ENCODE measurements around the gene TMEFF1.

Gene TMEFF1

GRCh38 chr9:100557053-100557452 lies 84.1 kb downstream of the TMEFF1 start:
- Histone ChIP-seq H3K36me3 (ENCODE audit: low read depth) (no peaks in the 10 kb centered on the region), H3K27me3 (ENCODE audit: insufficient read depth, poor library complexity, severe bottlenecking) (no peaks in the 10 kb centered on the region), H3K27ac (ENCODE audit: poor library complexity, severe bottlenecking) (no peak overlapping the region), H3K4me3 (ENCODE audit: severe bottlenecking) (no peak overlapping the region), H3K9me3 (ENCODE audit: severe bottlenecking) (no peaks in the 10 kb centered on the region), H3K4me1 (ENCODE audit: insufficient read depth, poor library complexity, severe bottlenecking) (no peaks in the 10 kb centered on the region)
- ATAC-seq (ENCODE audit: low read depth): no peak
- no peak for DNase-seq (ENCODE audit: low spot score)
- TF ChIP-seq, protein P1, sequence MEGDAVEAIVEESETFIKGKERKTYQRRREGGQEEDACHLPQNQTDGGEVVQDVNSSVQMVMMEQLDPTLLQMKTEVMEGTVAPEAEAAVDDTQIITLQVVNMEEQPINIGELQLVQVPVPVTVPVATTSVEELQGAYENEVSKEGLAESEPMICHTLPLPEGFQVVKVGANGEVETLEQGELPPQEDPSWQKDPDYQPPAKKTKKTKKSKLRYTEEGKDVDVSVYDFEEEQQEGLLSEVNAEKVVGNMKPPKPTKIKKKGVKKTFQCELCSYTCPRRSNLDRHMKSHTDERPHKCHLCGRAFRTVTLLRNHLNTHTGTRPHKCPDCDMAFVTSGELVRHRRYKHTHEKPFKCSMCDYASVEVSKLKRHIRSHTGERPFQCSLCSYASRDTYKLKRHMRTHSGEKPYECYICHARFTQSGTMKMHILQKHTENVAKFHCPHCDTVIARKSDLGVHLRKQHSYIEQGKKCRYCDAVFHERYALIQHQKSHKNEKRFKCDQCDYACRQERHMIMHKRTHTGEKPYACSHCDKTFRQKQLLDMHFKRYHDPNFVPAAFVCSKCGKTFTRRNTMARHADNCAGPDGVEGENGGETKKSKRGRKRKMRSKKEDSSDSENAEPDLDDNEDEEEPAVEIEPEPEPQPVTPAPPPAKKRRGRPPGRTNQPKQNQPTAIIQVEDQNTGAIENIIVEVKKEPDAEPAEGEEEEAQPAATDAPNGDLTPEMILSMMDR (IDR thresholded peaks at IDR 0.05; ENCODE audit: poor library complexity, severe bottlenecking): no peak

- Histone ChIP-seq H3K4me3 (ENCODE audit: severe bottlenecking) (no peak overlapping the region), H3K27ac (ENCODE audit: poor library complexity, severe bottlenecking) (no peak overlapping the region), H3K36me3 (ENCODE audit: low read depth) (no peaks in the 10 kb centered on the region), H3K9me3 (ENCODE audit: severe bottlenecking) (no peaks in the 10 kb centered on the region), H3K27me3 (ENCODE audit: insufficient read depth, poor library complexity, severe bottlenecking) (no peaks in the 10 kb centered on the region), H3K4me1 (ENCODE audit: insufficient read depth, poor library complexity, severe bottlenecking) (no peaks in the 10 kb centered on the region)
- TF ChIP-seq, protein P1 (IDR thresholded peaks at IDR 0.05; ENCODE audit: poor library complexity, severe bottlenecking): no peak
- DNase-seq (ENCODE audit: low spot score): no peak
- ATAC-seq (ENCODE audit: low read depth): no peak
These were observed 88.3 kb downstream of the TMEFF1 start for GRCh38 chr9:100561256-100561655.

- DNase-seq (ENCODE audit: low spot score): no peak
- Histone ChIP-seq H3K4me1 (ENCODE audit: insufficient read depth, poor library complexity, severe bottlenecking) (no peaks in the 10 kb centered on the region), H3K4me3 (ENCODE audit: severe bottlenecking) (no peak overlapping the region), H3K27ac (ENCODE audit: poor library complexity, severe bottlenecking) (no peak overlapping the region), H3K9me3 (ENCODE audit: severe bottlenecking) (no peaks in the 10 kb centered on the region), H3K36me3 (ENCODE audit: low read depth) (no peaks in the 10 kb centered on the region), H3K27me3 (ENCODE audit: insufficient read depth, poor library complexity, severe bottlenecking) (no peaks in the 10 kb centered on the region)
- TF ChIP-seq, protein P1 (IDR thresholded peaks at IDR 0.05; ENCODE audit: poor library complexity, severe bottlenecking): no peak
- no peak for ATAC-seq (ENCODE audit: low read depth)
These were observed 94.9 kb downstream of the TMEFF1 start for GRCh38 chr9:100567856-100568255.

DNA sequence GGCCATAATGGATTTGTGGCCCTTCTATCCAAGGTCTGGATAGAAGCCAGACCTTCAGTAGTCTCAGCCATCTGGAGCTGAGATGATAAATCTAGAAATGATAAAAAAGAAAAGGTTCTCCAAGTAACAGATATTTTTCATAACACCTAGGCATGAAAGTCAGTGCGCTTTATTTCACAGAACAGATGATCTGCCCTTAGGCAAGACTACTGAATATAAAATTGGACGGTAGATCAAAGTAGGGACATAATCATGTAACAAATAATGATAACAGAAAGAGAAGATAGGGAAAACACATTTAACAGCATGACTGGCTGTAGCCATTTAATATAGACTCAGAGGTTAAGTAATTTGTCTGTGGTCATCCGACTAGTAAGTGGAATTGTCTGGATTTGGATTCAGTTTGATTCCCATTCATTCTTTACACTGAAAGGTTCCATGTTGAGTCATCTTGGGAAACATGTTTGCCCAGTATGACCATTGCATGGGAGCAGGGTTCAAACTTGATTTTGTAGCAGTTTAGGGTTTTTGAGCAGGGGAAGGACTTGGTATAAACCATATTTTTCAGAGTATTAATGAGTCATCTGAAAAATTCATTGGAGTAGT lies 100.8 kb downstream of the TMEFF1 start:
- TF ChIP-seq, protein P1 (IDR thresholded peaks at IDR 0.05; ENCODE audit: poor library complexity, severe bottlenecking): no peak
- Histone ChIP-seq H3K36me3 (ENCODE audit: low read depth) (no peaks in the 10 kb centered on the region), H3K9me3 (ENCODE audit: severe bottlenecking) (no peaks in the 10 kb centered on the region), H3K4me1 (ENCODE audit: insufficient read depth, poor library complexity, severe bottlenecking) (no peaks in the 10 kb centered on the region), H3K27ac (ENCODE audit: poor library complexity, severe bottlenecking) (no peak overlapping the region), H3K4me3 (ENCODE audit: severe bottlenecking) (no peak overlapping the region), H3K27me3 (ENCODE audit: insufficient read depth, poor library complexity, severe bottlenecking) (no peaks in the 10 kb centered on the region)
- DNase-seq (ENCODE audit: low spot score) (no peak), ATAC-seq (ENCODE audit: low read depth) (no peak)

DNA sequence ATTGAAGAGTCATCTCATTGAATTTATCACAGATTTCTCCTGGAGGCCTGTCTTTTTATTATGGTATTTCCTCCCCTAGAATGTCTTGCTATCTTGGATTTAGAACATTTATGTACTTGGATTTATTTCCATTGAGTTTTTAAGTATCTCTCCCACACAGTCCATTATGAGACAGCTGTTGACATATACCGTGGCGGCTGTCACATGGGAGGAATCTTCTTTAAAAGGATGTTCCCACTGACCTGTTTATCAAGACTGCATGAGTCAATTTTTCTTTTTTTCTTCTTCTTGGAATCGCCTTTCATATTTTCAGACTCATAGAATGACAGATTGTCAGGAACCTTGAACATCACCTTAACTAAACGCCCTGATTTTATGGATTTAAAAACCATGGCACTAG lies 102.1 kb downstream of the TMEFF1 start:
- TF ChIP-seq, protein P1 (IDR thresholded peaks at IDR 0.05; ENCODE audit: poor library complexity, severe bottlenecking): no peak
- H3K36me3 ChIP-seq (ENCODE audit: low read depth): no peaks in the 10 kb centered on the region
- DNase-seq (ENCODE audit: low spot score) (no peak), ATAC-seq (ENCODE audit: low read depth) (no peak)
- H3K9me3 ChIP-seq (ENCODE audit: severe bottlenecking): no peaks in the 10 kb centered on the region
- H3K4me1 ChIP-seq (ENCODE audit: insufficient read depth, poor library complexity, severe bottlenecking): no peaks in the 10 kb centered on the region
- no peak overlapping the region for H3K27ac ChIP-seq (ENCODE audit: poor library complexity, severe bottlenecking)
- no peaks in the 10 kb centered on the region for H3K27me3 ChIP-seq (ENCODE audit: insufficient read depth, poor library complexity, severe bottlenecking)
- no peak overlapping the region for H3K4me3 ChIP-seq (ENCODE audit: severe bottlenecking)

All from RWPE2 (cell line).